ENCODE data around the gene INF2.

DNA sequence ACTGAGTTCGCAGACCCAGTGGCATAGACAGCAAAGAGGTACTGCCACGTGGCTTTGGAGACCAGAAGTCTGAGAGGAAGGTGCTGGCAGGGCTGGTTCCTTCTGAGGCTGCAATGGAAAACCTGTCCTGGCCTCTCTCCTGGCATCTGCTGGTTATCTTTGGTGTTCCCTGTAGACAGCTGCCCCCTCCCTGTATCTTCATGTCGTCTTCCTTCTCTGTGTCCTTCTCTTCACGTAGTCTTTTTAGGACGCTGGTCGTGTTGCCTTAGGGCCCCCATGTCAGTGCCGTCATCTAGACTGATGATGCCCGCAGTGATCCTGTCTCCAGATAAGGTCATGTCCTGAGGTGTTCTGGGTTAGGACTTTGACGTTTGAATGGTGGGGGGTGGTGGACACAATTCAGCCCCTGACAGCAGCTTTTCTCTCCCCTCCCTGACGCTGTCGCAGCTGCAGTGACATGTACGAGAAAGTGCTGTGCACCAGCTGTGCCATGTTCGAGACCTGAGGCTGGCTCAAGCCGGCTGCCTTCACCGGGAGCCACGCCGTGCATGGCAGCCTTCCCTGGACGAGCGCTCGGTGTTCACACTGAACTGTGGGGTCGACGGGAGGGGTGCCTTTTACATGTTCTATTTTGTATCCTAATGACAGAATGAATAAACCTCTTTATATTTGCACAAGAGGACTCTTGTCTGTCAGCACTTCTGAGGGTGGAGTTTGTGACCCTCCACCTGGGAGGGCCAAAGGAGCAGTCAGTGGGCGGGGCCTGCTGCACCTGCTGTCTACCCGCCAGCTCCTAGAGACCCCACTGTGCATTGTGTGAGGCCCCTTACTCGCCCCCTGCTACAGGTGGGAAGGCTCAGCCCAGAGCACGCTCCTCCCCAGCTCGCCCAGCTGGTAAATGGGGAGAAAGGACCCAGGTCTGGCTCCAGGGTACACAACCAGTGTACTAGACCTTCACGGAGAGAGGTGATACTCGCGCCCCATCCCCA lies 69.9 kb downstream of the INF2 start:
- TF ChIP-seq, protein P1, sequence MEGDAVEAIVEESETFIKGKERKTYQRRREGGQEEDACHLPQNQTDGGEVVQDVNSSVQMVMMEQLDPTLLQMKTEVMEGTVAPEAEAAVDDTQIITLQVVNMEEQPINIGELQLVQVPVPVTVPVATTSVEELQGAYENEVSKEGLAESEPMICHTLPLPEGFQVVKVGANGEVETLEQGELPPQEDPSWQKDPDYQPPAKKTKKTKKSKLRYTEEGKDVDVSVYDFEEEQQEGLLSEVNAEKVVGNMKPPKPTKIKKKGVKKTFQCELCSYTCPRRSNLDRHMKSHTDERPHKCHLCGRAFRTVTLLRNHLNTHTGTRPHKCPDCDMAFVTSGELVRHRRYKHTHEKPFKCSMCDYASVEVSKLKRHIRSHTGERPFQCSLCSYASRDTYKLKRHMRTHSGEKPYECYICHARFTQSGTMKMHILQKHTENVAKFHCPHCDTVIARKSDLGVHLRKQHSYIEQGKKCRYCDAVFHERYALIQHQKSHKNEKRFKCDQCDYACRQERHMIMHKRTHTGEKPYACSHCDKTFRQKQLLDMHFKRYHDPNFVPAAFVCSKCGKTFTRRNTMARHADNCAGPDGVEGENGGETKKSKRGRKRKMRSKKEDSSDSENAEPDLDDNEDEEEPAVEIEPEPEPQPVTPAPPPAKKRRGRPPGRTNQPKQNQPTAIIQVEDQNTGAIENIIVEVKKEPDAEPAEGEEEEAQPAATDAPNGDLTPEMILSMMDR (IDR thresholded peaks at IDR 0.05), result no peak
- TF ChIP-seq POLR2AphosphoS5 (IDR thresholded peaks at IDR 0.05) (no peak), EP300 (IDR thresholded peaks at IDR 0.05; ENCODE audit: low read depth) (no peak)

Measured in transverse colon (tissue), 4 donors.